CD14-positive monocyte (primary cell): Measurements from ENCODE around the gene NAPSA. TPM values are rescaled to one million over a fixed set of nuclear protein-coding genes. Genes with fewer than 3 reads are reported as not detected.
A peak's percentile ranks its signal among the peaks of the same experiment; 100 is the strongest.
"Not testable (repeated sequence)": the region's sequence is repeated elsewhere in the genome, so short reads cannot be mapped to it uniquely, and the experiment has no call there.

Experiments used
- DNase-seq, 3 donors: peaks; one replicate each; pipeline ENCODE4 v3.0.0-alpha.2; 2011 to 2022
- H2AFZ ChIP-seq: 2 replicates; pipeline ENCODE4 v1.6.0; 2012; ENCODE audit warnings: mild to moderate bottlenecking, low read depth, low read length, inconsistent platforms; ENCODE audit not compliant: insufficient read depth, poor library complexity, severe bottlenecking
- H3K27ac ChIP-seq, 2 donors: 1 replicate in 1 of 2; 2 replicates in 1 of 2; pipeline ENCODE4 v1.5.1; 2012 to 2013; ENCODE audit warnings: low read length in 2 of 2, control low read depth in 1 of 2, inconsistent platforms in 1 of 2, low read depth in 1 of 2, mild to moderate bottlenecking in 1 of 2
- H3K27me3 ChIP-seq, 2 donors: one replicate each; pipeline versions ENCODE4 v1.6.0 to v1.6.1; 2011 to 2013; ENCODE audit warnings: low read length in 2 of 2; ENCODE audit not compliant: control insufficient read depth in 2 of 2, insufficient read depth in 2 of 2
- H3K36me3 ChIP-seq, 2 donors: replicated peaks in 1 of 2; 1 replicate in 1 of 2; 2 replicates in 1 of 2; pipeline versions ENCODE4 v1.5.1 to v1.6.1; 2012 to 2013; ENCODE audit warnings: low read length in 2 of 2, control low read depth in 1 of 2, inconsistent platforms in 1 of 2, mild to moderate bottlenecking in 1 of 2; ENCODE audit not compliant: insufficient read depth in 2 of 2, control insufficient read depth in 1 of 2
- H3K4me1 ChIP-seq, 2 donors: 1 replicate in 1 of 2; 2 replicates in 1 of 2; pipeline versions ENCODE4 v1.5.1 to v1.6.1; 2012 to 2013; ENCODE audit warnings: low read length in 2 of 2, control low read depth in 1 of 2, inconsistent platforms in 1 of 2, mild to moderate bottlenecking in 1 of 2, moderate library complexity in 1 of 2; ENCODE audit not compliant: insufficient read depth in 2 of 2, control insufficient read depth in 1 of 2
- H3K4me2 ChIP-seq: replicated peaks from 2 replicates; pipeline ENCODE3; 2012; ENCODE audit warnings: low read length, moderate library complexity, mild to moderate bottlenecking; ENCODE audit not compliant: poor library complexity, severe bottlenecking; ENCODE audit errors: extremely low read depth
- H3K4me3 ChIP-seq, 3 experiments: fragments of 200-600 bp in 1 of 3; sonication (generic) in 1 of 3; replicated peaks in 1 of 3; 1 replicate in 2 of 3; 2 replicates in 1 of 3; pipeline ENCODE4 v1.5.1; 2011 to 2013; ENCODE audit warnings: low read length in 3 of 3, mild to moderate bottlenecking in 3 of 3, control low read depth in 2 of 3, low read depth in 2 of 3, inconsistent platforms in 1 of 3, moderate library complexity in 1 of 3
- H3K79me2 ChIP-seq: 2 replicates; pipeline ENCODE4 v1.6.0; 2012; ENCODE audit warnings: mild to moderate bottlenecking, control low read depth, inconsistent platforms, low read length, moderate library complexity; ENCODE audit not compliant: insufficient read depth
- H3K9ac ChIP-seq: 2 replicates; pipeline ENCODE4 v1.6.0; 2017; ENCODE audit warnings: low read length, mild to moderate bottlenecking; ENCODE audit not compliant: insufficient read depth, poor library complexity, severe bottlenecking
- H3K9me3 ChIP-seq, 2 donors: replicated peaks in 1 of 2; 1 replicate in 1 of 2; 2 replicates in 1 of 2; pipeline versions ENCODE4 v1.5.1 to v1.6.1; 2012 to 2013; ENCODE audit warnings: low read length in 2 of 2, control low read depth in 1 of 2; ENCODE audit not compliant: control insufficient read depth in 1 of 2, insufficient read depth in 1 of 2
- H4K20me1 ChIP-seq: 2 replicates; pipeline ENCODE4 v1.6.0; 2012; ENCODE audit warnings: mild to moderate bottlenecking, low read length, control low read depth, moderate library complexity; ENCODE audit not compliant: insufficient read depth
- H3K27ac Mint-ChIP-seq, 7 donors: one replicate each; pipeline ENCODE4 v1.8.0; 2020; ENCODE audit warnings: mild to moderate bottlenecking in 7 of 7, mixed read lengths in 7 of 7, moderate library complexity in 6 of 7, inconsistent platforms in 2 of 7
- H3K27me3 Mint-ChIP-seq, 3 donors: one replicate each; pipeline ENCODE4 v1.8.0; 2021 to 2022; ENCODE audit warnings: low read depth in 3 of 3, mild to moderate bottlenecking in 3 of 3, mixed read lengths in 3 of 3, moderate library complexity in 3 of 3, inconsistent platforms in 1 of 3
- H3K36me3 Mint-ChIP-seq, 2 donors: one replicate each; pipeline ENCODE4 v1.8.0; 2020; ENCODE audit warnings: mixed read lengths in 2 of 2, inconsistent platforms in 1 of 2, mild to moderate bottlenecking in 1 of 2
- H3K4me1 Mint-ChIP-seq: one replicate; pipeline ENCODE4 v1.8.0; 2020; ENCODE audit warnings: mild to moderate bottlenecking, mixed read lengths
- H3K4me3 Mint-ChIP-seq, 2 donors: one replicate each; pipeline ENCODE4 v1.8.0; 2020; ENCODE audit warnings: mild to moderate bottlenecking in 2 of 2, mixed read lengths in 2 of 2, moderate library complexity in 1 of 2
- H3K9me3 Mint-ChIP-seq, 7 donors: one replicate each; pipeline ENCODE4 v1.8.0; 2020 to 2022; ENCODE audit warnings: mixed read lengths in 7 of 7, mild to moderate bottlenecking in 6 of 7, moderate library complexity in 6 of 7, inconsistent platforms in 2 of 7
- CTCF ChIP-seq: fragments of 200-600 bp; IDR thresholded peaks from one replicate; pipeline ENCODE4 v1.8.0; 2022; ENCODE audit warnings: antibody characterized with exemption, mild to moderate bottlenecking
- WGBS: methylation state at CpG from one replicate; pipeline ENCODE4 v1.1.5; 2013; ENCODE audit warnings: missing lambda C conversion rate; ENCODE audit not compliant: insufficient coverage; 5-methylcytosine and 5-hydroxymethylcytosine counted together
- intact Hi-C, 2 donors: fragments of 100-400 bp; cut with micrococcal nuclease; formaldehyde crosslinking; loops; one replicate each; pipeline versions ENCODE4 v1.15.0 to v1.15.1; 2023
- polyA plus RNA-seq, 3 donors: library from polyadenylated mRNA; depleted of rRNA in 1 of 3; unstranded in 2 of 3; stranded (reverse) in 1 of 3; fragments of 300-500 nt in 2 of 3; fragments of >200 nt in 1 of 3; fragmentation: Illumina TruSeq in 2 of 3; gene quantifications; 1 replicate in 2 of 3; 2 replicates in 1 of 3; pipeline ENCODE4 v1.2.3, GENCODE V29; 2012 to 2021

NAPSA gene
- polyA plus RNA-seq, 3 donors: 0.27 to 1.3 (median 0.52) TPM

- no peak for TF ChIP-seq CTCF
- no peaks in the 10 kb centered on the region for H3K36me3 Mint-ChIP-seq
- no peak overlapping the region for H3K27ac Mint-ChIP-seq
- Histone ChIP-seq H3K9ac (no peak overlapping the region), H3K27ac (no peak overlapping the region), H4K20me1 (no peaks in the 10 kb centered on the region), H3K79me2 (no peaks in the 10 kb centered on the region), H2AFZ (no peak overlapping the region), H3K9me3 (no peaks in the 10 kb centered on the region), H3K27me3 (no peaks in the 10 kb centered on the region), H3K4me3 (no peak overlapping the region), H3K36me3 (no peaks in the 10 kb centered on the region), H3K4me1 (peaks cover 13% of the 10 kb centered on the region in 2 donors), H3K4me2 (no peak overlapping the region)
- peaks cover 0 to 3% (median 0%) of the 10 kb centered on the region in 7 donors for H3K9me3 Mint-ChIP-seq
- no peak overlapping the region for H3K4me3 Mint-ChIP-seq
- intact Hi-C loops: no loop called here
- no peak for DNase-seq
- peaks cover 16% of the 10 kb centered on the region for H3K4me1 Mint-ChIP-seq
- peaks cover 2 to 9% (median 5%) of the 10 kb centered on the region in 3 donors for H3K27me3 Mint-ChIP-seq
- 93% methylated on average over 3 of the region's 4 CpGs for WGBS
Observed at GRCh38 chr19:50352242-50352641, 13.2 kb downstream of the NAPSA start.

GRCh38 chr19:50349277-50350057 is 16.0 kb downstream of the NAPSA start:
- Histone ChIP-seq H3K4me2 (no peak overlapping the region), H2AFZ (no peak overlapping the region)

GRCh38 chr19:50347089-50347581 is 18.3 kb downstream of the NAPSA start:
- Histone ChIP-seq H3K4me3 (peak overlapping the region in 1 of 3 experiments; percentile 39), H3K79me2 (peaks cover 28% of the 10 kb centered on the region), H3K4me1 (peaks cover 61% of the 10 kb centered on the region in 2 donors), H3K4me2 (peak overlapping the region; percentile 22), H3K27ac (peak overlapping the region in 1 of 2 donors; percentile 69)
- H3K27me3 Mint-ChIP-seq, intact Hi-C loops, H2AFZ ChIP-seq, H3K9me3 Mint-ChIP-seq, H3K9me3 ChIP-seq, H3K27me3 ChIP-seq, H3K9ac ChIP-seq, H3K36me3 ChIP-seq, H4K20me1 ChIP-seq, H3K36me3 Mint-ChIP-seq: not testable (repeated sequence)
- WGBS: 23% methylated on average over 4 of the region's 8 CpGs
- peak overlapping the region; percentile 66 to 87 (median 79) for H3K27ac Mint-ChIP-seq
- H3K4me3 Mint-ChIP-seq: peak overlapping the region in 1 of 2 donors; percentile 70
- H3K4me1 Mint-ChIP-seq: peaks cover 52% of the 10 kb centered on the region
- peak in 2 of 3 donors; percentile 32 to 37 for DNase-seq

More at GRCh38 chr19:50349277-50350057, 16.0 kb downstream of the NAPSA start:
- H3K4me1 ChIP-seq: peaks cover 38 to 39% of the 10 kb centered on the region in 2 donors
- H3K27ac ChIP-seq: no peak overlapping the region
- H3K36me3 ChIP-seq: no peaks in the 10 kb centered on the region
- no peak for DNase-seq
- H3K36me3 Mint-ChIP-seq: no peaks in the 10 kb centered on the region
- no peak overlapping the region for H3K4me3 Mint-ChIP-seq
- no peaks in the 10 kb centered on the region for H3K9me3 ChIP-seq
- H3K4me1 Mint-ChIP-seq: peaks cover 36% of the 10 kb centered on the region
- no peak overlapping the region for H3K9ac ChIP-seq
- no peaks in the 10 kb centered on the region for H3K27me3 ChIP-seq
- WGBS: 93% methylated on average over 14 of the region's 22 CpGs
- H3K9me3 Mint-ChIP-seq: peaks cover 0 to 4% (median 0%) of the 10 kb centered on the region in 7 donors
- intact Hi-C loops: loop anchor here in 1 of 2 donors (2.0 kb wide), 1 partner anchor 19 kb away; no protein-coding TSS in a partner anchor
- TF ChIP-seq CTCF: no peak
- H3K27me3 Mint-ChIP-seq: peaks cover 0 to 4% (median 2%) of the 10 kb centered on the region in 3 donors
- H4K20me1 ChIP-seq: no peaks in the 10 kb centered on the region
- no peak overlapping the region for H3K4me3 ChIP-seq
- H3K79me2 ChIP-seq: peaks cover 5% of the 10 kb centered on the region
- H3K27ac Mint-ChIP-seq: no peak overlapping the region
